Measurements from ENCODE around the gene DOK3.

DOK3 gene

GRCh38 chr5:177478711-177479646 is 30.6 kb downstream of the DOK3 start:
- H3K27me3 Mint-ChIP-seq = peaks cover 3% of the 10 kb centered on the region
- peak; percentile 71 for DNase-seq

DNA sequence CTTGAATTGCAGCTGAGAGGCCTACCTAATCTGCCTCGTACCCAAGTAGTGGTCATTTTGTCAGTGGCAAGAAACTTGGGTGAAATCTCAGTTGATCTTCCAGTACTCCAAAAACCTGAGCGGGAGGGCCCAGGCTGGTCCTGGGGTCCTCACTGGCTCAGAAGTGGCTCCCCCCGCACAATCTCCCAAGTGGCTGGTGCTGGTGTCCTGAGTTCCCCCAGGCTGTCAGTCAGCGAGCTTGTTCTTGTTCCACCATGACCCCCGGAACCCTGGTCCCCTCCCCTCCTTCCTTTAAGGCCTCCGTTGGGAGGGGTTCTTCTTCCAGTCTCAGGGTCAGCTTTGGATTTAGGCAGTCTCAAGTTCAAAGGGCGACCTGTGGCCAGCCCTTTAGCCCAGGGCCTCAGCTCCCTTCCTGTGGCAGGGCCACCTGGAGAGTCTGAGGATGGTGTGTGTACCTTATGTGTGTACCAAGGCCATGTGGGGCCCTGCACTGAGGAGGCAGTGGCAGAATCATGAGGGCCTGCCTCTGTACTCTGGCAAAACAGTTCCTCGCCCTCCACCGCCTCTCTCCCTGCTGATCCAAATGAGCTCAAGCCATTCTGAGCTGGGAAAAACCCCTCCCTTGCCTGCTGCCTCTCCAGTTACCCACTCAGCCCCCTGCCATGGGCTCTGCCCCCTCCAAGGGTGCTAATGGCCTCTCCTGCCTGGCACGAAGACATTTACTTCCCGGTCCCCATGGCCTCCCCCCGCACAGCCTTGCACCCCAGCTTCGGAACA is 31.7 kb downstream of the DOK3 start:
- Mint-ChIP-seq H3K4me3 (no peak overlapping the region), H3K27me3 (peaks cover 5% of the 10 kb centered on the region), H3K9me3 (no peaks in the 10 kb centered on the region), H3K27ac (peak overlapping the region; percentile 73), H3K4me1 (peaks cover 59% of the 10 kb centered on the region), H3K36me3 (ENCODE audit: low read depth) (no peaks in the 10 kb centered on the region)
- DNase-seq (no peak), ATAC-seq (no peak)

More at GRCh38 chr5:177478711-177479646, 30.6 kb downstream of the DOK3 start:
- Mint-ChIP-seq H3K9me3 (no peaks in the 10 kb centered on the region), H3K4me1 (peaks cover 58% of the 10 kb centered on the region), H3K36me3 (ENCODE audit: low read depth) (no peaks in the 10 kb centered on the region), H3K27ac (peak overlapping the region; percentile 98), H3K4me3 (peak overlapping the region; percentile 22)
- peak; percentile 79 for ATAC-seq

- H3K27me3 Mint-ChIP-seq = peaks cover 5% of the 10 kb centered on the region
- peak overlapping the region; percentile 68 for H3K27ac Mint-ChIP-seq
- H3K4me1 Mint-ChIP-seq = peaks cover 64% of the 10 kb centered on the region
- H3K36me3 Mint-ChIP-seq (ENCODE audit: low read depth) = peaks cover under 1% of the 10 kb centered on the region
- no peak for DNase-seq
- H3K4me3 Mint-ChIP-seq = no peak overlapping the region
- no peaks in the 10 kb centered on the region for H3K9me3 Mint-ChIP-seq
- no peak for ATAC-seq
These were observed 32.9 kb downstream of the DOK3 start for GRCh38 chr5:177476531-177477233.

DNA sequence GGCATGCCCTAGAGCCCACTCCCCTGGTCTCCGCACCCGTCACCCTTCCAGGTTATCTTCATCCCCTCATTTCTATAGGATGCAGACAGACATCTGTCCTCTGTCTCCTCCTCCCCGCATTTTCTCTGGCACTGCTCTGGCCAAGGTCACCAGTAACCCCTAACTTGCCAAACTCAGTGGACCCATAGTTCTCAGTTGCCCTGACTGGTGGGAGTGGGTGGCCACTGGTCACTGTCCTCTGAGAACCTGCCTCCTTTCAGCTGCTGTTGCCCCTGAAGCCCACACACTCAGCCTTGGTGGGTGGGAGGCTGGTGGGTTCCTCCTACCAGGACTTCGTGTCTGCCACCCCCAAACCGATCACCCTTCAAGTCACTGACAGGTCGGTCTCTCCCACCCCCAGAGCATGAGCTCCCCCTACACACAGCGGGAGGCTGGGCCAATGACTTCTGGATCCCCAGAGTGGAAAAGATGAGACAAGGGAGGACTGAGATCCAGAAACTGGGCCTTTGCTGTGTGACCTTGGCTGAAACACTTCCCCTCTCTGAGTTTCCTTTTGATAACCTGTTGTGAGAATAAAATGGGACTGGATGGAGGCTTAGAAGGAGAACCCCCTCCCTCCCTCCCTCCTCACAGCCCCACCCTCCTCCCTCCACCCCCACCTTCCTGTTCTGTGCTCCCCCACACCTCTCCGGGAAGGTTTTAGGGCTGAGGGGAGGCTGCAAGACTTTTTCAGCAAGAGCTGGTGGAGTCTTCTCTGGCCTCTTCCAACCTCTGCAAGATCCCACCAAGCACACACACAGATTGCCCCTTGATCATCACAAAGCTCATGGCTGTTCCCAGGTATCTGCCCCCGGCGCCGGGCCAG is 33.8 kb downstream of the DOK3 start:
- peak; percentile 27 for ATAC-seq
- H3K9me3 Mint-ChIP-seq = no peaks in the 10 kb centered on the region
- peaks cover 72% of the 10 kb centered on the region for H3K4me1 Mint-ChIP-seq
- peaks cover 5% of the 10 kb centered on the region for H3K27me3 Mint-ChIP-seq
- peak overlapping the region; percentile 77 for H3K27ac Mint-ChIP-seq
- no peak for DNase-seq
- H3K4me3 Mint-ChIP-seq = no peak overlapping the region
- H3K36me3 Mint-ChIP-seq (ENCODE audit: low read depth) = peaks cover 3% of the 10 kb centered on the region

GRCh38 chr5:177474846-177475562 is 34.6 kb downstream of the DOK3 start:
- H3K27ac Mint-ChIP-seq = peak overlapping the region; percentile 77
- H3K27me3 Mint-ChIP-seq = peaks cover 5% of the 10 kb centered on the region
- H3K9me3 Mint-ChIP-seq = no peaks in the 10 kb centered on the region
- peaks cover 76% of the 10 kb centered on the region for H3K4me1 Mint-ChIP-seq
- H3K36me3 Mint-ChIP-seq (ENCODE audit: low read depth) = peaks cover 5% of the 10 kb centered on the region
- no peak for DNase-seq
- ATAC-seq = no peak
- no peak overlapping the region for H3K4me3 Mint-ChIP-seq

DNA sequence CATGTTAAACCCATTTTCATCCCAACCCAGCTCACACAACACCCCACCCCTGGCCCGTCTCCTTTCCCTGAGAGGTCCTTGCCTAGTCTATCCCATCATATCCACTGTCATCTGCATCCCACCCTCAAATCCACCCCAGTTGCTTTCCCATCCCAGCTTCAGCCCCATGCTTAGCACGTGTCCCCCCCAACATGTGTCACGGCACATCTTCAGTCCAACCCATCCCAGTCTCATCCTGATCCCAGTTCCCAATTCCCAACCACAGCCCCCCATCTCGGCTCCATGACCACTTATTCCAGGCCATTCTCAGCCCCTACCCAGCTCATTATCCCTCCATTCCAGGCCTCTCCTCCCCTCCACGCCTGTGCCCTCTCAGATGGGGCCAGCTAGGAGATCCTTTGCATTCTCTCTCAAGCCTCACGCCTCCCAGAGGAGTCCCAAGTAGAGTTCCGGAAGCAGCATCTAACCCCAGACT is 35.6 kb downstream of the DOK3 start:
- peaks cover 66% of the 10 kb centered on the region for H3K4me1 Mint-ChIP-seq

DNA sequence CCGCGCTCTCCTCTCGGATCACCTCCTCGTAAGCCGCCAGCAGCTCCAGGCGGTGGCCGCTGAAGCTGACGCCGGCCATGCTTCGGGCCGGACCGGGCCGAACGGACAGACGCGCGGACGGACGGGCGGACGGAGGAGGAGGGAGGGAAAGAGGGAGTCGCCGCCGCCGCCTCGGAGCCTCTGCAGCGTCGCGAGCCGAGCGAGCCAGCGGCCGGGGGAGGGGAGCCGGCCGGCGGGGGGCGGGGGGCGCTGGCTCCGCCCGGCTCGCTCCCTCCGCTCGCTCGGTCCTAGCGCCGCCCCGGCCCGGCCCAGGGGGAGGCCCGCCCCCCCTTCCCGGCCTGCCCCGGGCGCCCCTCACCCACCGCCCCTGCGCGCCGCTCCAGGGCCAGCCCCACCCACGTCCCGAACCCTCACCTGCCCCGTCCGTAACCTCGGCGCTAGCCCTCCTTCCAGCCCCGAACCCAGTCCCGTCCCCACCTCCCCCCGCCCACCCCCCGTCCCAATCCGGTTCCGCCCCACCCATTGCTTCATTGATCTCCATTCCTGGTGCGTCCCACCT is 36.1 kb downstream of the DOK3 start, which contains the start of gene DBN1:
DBN1 (minus strand) TSS at position 192 of the 559 bp plus-strand sequence; CDS start at position 79, 113 bp downstream.
- H3K27me3 Mint-ChIP-seq = peaks cover 5% of the 10 kb centered on the region
- H3K9me3 Mint-ChIP-seq = no peaks in the 10 kb centered on the region
- H3K27ac Mint-ChIP-seq = peak within 1 kb of the TSS; percentile 72
- DNase-seq (peak; percentile 52), ATAC-seq (peak; percentile 16)
- H3K36me3 Mint-ChIP-seq (ENCODE audit: low read depth) = peaks cover 5% of the 10 kb centered on the region
- peak within 1 kb of the TSS; percentile 81 for H3K4me3 Mint-ChIP-seq
- peaks cover 63% of the 10 kb centered on the region for H3K4me1 Mint-ChIP-seq

More for the DNA sequence above, 35.6 kb downstream of the DOK3 start:
- Mint-ChIP-seq H3K27ac (peak overlapping the region; percentile 65), H3K36me3 (ENCODE audit: low read depth) (peaks cover 5% of the 10 kb centered on the region), H3K9me3 (no peaks in the 10 kb centered on the region), H3K4me3 (peak overlapping the region; percentile 74), H3K27me3 (peaks cover 5% of the 10 kb centered on the region)
- DNase-seq = no peak
- ATAC-seq = no peak

GRCh38 chr5:177472460-177473442 is 36.9 kb downstream of the DOK3 start:
- Mint-ChIP-seq H3K9me3 (no peaks in the 10 kb centered on the region), H3K27me3 (peaks cover 5% of the 10 kb centered on the region), H3K4me1 (peaks cover 56% of the 10 kb centered on the region), H3K4me3 (peak overlapping the region; percentile 81), H3K27ac (peak overlapping the region; percentile 72), H3K36me3 (ENCODE audit: low read depth) (peaks cover 9% of the 10 kb centered on the region)
- peak; percentile 87 for DNase-seq
- peak; percentile 55 for ATAC-seq

- Mint-ChIP-seq H3K36me3 (ENCODE audit: low read depth) (peaks cover 16% of the 10 kb centered on the region), H3K4me1 (peaks cover 51% of the 10 kb centered on the region), H3K27ac (peak overlapping the region; percentile 76), H3K27me3 (peaks cover 5% of the 10 kb centered on the region), H3K4me3 (peak overlapping the region; percentile 81), H3K9me3 (no peaks in the 10 kb centered on the region)
- DNase-seq (peak; percentile 70), ATAC-seq (peak; percentile 71)
These were observed 37.8 kb downstream of the DOK3 start for GRCh38 chr5:177471610-177472356.

DNA sequence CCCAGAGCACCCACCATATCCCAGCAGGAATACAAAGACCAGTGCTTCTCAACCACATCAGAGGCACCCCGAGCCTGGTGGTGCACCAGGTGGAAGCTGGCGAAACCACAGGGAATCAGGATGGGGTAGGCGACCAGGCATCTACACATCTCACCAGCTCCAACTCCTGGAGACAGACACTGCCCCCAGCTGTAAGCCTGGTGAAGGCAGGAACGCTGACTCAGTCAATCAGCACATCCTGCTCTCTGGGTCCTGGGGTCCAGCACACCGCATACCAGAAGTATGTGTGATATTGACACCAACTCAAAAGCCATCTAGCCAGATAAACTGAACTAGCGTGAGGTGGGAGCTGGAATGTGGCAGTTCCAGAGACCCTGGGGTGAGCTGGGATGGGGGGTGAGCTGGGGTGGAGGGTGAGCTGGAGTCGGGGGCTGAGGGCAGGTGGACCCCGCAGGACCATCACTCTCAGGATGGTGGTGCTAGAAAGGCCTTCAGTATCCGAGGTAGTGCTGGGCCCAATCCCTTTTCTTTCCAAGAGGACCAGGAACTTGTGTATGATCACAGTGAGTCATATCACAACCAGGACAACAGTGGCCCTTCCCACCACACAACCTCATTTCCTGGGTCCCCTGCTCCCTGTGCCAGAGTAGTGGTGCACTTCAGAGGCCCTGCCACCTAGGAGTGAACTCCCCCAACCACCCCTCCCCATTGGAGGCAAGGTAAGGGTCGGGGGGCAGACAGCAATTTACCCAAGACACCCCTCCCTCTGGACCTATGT is 38.7 kb downstream of the DOK3 start:
- Mint-ChIP-seq H3K27ac (peak overlapping the region; percentile 76), H3K9me3 (no peaks in the 10 kb centered on the region), H3K4me1 (peaks cover 43% of the 10 kb centered on the region), H3K4me3 (peak overlapping the region; percentile 81), H3K27me3 (peaks cover 5% of the 10 kb centered on the region), H3K36me3 (ENCODE audit: low read depth) (peaks cover 18% of the 10 kb centered on the region)
- no peak for ATAC-seq
- no peak for DNase-seq

Data from activated naive CD8-positive, alpha-beta T cell treated with anti-CD3 and anti-CD28 coated beads, Interleukin-2, amount 50 U/mL, for 24 hours (primary cell).